Esophagus muscularis mucosa (tissue), 3 donors: ENCODE data around the gene DCDC2.

Source experiments
- POLR2A ChIP-seq: fragments of 450-650 bp; IDR thresholded peaks from one replicate; pipeline ENCODE4 v1.6.1; 2017; ENCODE audit warnings: antibody characterized with exemption, moderate library complexity, mild to moderate bottlenecking, low read depth
- TF ChIP-seq, protein P1 (sequence below), 3 experiments: fragments of 200-600 bp in 2 of 3; fragments of 450-650 bp in 1 of 3; sonication (generic) in 2 of 3; IDR thresholded peaks; one replicate each; pipeline ENCODE4 v1.5.1; 2017 to 2019; ENCODE audit warnings: antibody characterized with exemption in 3 of 3, mild to moderate bottlenecking in 2 of 3, moderate library complexity in 1 of 3

DNA sequence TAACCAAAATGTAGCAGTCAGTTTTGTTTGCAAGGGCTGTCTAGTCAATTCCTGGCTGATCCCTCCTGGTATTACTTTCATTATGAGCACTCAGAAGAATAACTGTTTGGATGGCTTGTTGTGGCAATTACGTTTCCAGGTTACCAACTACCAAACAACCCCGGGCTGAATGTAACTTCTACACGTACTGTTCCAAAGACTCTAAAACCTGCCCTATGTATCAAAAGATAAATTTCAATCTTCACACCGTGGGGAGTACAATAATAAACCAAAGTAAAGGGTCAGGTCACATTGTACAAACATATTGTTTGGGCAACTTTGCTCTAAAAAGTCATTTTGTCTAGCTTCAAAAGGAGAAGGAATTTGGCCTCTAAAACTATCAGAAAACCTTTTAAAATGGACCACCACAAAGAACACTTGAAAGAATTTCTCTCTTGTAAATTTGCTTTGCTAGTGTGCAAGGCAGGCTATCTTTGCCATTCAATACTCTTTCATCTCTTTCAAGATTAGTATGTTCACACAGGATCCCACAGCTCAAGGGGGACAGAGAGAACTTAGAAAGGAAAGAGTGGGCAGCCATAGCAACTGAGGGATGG lies 27.6 kb downstream of the DCDC2 start:
- TF ChIP-seq, protein P1, sequence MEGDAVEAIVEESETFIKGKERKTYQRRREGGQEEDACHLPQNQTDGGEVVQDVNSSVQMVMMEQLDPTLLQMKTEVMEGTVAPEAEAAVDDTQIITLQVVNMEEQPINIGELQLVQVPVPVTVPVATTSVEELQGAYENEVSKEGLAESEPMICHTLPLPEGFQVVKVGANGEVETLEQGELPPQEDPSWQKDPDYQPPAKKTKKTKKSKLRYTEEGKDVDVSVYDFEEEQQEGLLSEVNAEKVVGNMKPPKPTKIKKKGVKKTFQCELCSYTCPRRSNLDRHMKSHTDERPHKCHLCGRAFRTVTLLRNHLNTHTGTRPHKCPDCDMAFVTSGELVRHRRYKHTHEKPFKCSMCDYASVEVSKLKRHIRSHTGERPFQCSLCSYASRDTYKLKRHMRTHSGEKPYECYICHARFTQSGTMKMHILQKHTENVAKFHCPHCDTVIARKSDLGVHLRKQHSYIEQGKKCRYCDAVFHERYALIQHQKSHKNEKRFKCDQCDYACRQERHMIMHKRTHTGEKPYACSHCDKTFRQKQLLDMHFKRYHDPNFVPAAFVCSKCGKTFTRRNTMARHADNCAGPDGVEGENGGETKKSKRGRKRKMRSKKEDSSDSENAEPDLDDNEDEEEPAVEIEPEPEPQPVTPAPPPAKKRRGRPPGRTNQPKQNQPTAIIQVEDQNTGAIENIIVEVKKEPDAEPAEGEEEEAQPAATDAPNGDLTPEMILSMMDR (IDR thresholded peaks at IDR 0.05) = no peak
- no peak for TF ChIP-seq POLR2A
